HTR-8/SVneo (cell line): ENCODE measurements around the gene SPSB4.

Source experiments
- DNase-seq: peaks from one replicate; pipeline ENCODE4 v3.0.0; 2011; ENCODE audit warnings: low spot score, mixed read lengths; ENCODE audit not compliant: insufficient read length
- FAIRE-seq: peaks from 2 replicates; lab custom pipeline; 2011; peaks lifted over from hg19 to GRCh38; lab: Jason Lieb, UNC

SPSB4 gene

GRCh38 chr3:141147657-141148056, 96.5 kb downstream of the SPSB4 start:
- FAIRE-seq (no peak), DNase-seq (no peak)

GRCh38 chr3:141148169-141148568, 97.0 kb downstream of the SPSB4 start:
- FAIRE-seq (no peak), DNase-seq (no peak)

- no peak for DNase-seq
- FAIRE-seq = no peak
Measured at GRCh38 chr3:141148770-141149169, 97.6 kb downstream of the SPSB4 start.

GRCh38 chr3:141150081-141150830, 99.1 kb downstream of the SPSB4 start:
- no peak for DNase-seq
- FAIRE-seq = no peak

- DNase-seq = no peak
Measured at GRCh38 chr3:141150931-141151330, 99.8 kb downstream of the SPSB4 start.

GRCh38 chr3:141151439-141151838, 100.3 kb downstream of the SPSB4 start:
- DNase-seq = no peak
- no peak for FAIRE-seq

More at GRCh38 chr3:141150931-141151330, 99.8 kb downstream of the SPSB4 start:
- no peak for FAIRE-seq

GRCh38 chr3:141152130-141152529, 101.0 kb downstream of the SPSB4 start:
- FAIRE-seq (no peak), DNase-seq (no peak)

GRCh38 chr3:141152801-141153678, 101.9 kb downstream of the SPSB4 start:
- FAIRE-seq = no peak
- no peak for DNase-seq

GRCh38 chr3:141153679-141153966, 102.5 kb downstream of the SPSB4 start:
- DNase-seq (no peak), FAIRE-seq (no peak)

- no peak for FAIRE-seq
- no peak for DNase-seq
Measured at GRCh38 chr3:141164852-141165251, 113.7 kb downstream of the SPSB4 start.

- FAIRE-seq (no peak), DNase-seq (no peak)
Measured at GRCh38 chr3:141167681-141168080, 116.5 kb downstream of the SPSB4 start.

GRCh38 chr3:141170678-141171295, 119.6 kb downstream of the SPSB4 start:
- FAIRE-seq (no peak), DNase-seq (no peak)

GRCh38 chr3:141174674-141175073, 123.5 kb downstream of the SPSB4 start:
- no peak for FAIRE-seq

GRCh38 chr3:141176775-141177174, 125.6 kb downstream of the SPSB4 start:
- no peak for DNase-seq
- FAIRE-seq = no peak

More at GRCh38 chr3:141174674-141175073, 123.5 kb downstream of the SPSB4 start:
- no peak for DNase-seq

GRCh38 chr3:141178026-141178425, 126.9 kb downstream of the SPSB4 start:
- FAIRE-seq = no peak
- no peak for DNase-seq

- FAIRE-seq = no peak
- no peak for DNase-seq
Measured at GRCh38 chr3:141178551-141178950, 127.4 kb downstream of the SPSB4 start.

GRCh38 chr3:141179983-141180382, 128.8 kb downstream of the SPSB4 start:
- FAIRE-seq (no peak), DNase-seq (no peak)

- FAIRE-seq (no peak), DNase-seq (no peak)
Measured at GRCh38 chr3:141181196-141181595, 130.0 kb downstream of the SPSB4 start.

- DNase-seq = no peak
- FAIRE-seq = no peak
Measured at GRCh38 chr3:141181819-141182218, 130.7 kb downstream of the SPSB4 start.

GRCh38 chr3:141183606-141184005, 132.5 kb downstream of the SPSB4 start:
- DNase-seq = no peak
- no peak for FAIRE-seq

- DNase-seq (no peak), FAIRE-seq (no peak)
Measured at GRCh38 chr3:141184430-141184829, 133.3 kb downstream of the SPSB4 start.
